Measurements from ENCODE around the gene BTBD2. TPM values are rescaled to one million over a fixed set of nuclear protein-coding genes. Genes with fewer than 3 reads are reported as not detected.

Gene BTBD2
- total RNA-seq, 1 donor from 2014 or later: 53.4 TPM

GRCh38 chr19:2062389-2062729, 46.8 kb upstream of the BTBD2 start:
- Histone ChIP-seq H3K4me1 (peaks cover 71% of the 10 kb centered on the region), H3K4me3 (peak overlapping the region; percentile 75), H3K27ac (replicated peaks) (peak overlapping the region; percentile 100), H3K9me3 (replicated peaks) (no peaks in the 10 kb centered on the region), H3K36me3 (no peaks in the 10 kb centered on the region), H3K27me3 (ENCODE audit: low read depth) (no peaks in the 10 kb centered on the region)
- DNase-seq: no peak
- TF ChIP-seq CTCF (IDR thresholded peaks at IDR 0.05; ENCODE audit: borderline replicate concordance): no peak
- intact Hi-C loops (cut with micrococcal nuclease): no loop called here

- peak; percentile 99 for DNase-seq
- no peaks in the 10 kb centered on the region for H3K27me3 ChIP-seq (ENCODE audit: low read depth)
- peaks cover 77% of the 10 kb centered on the region for H3K4me1 ChIP-seq
- H3K9me3 ChIP-seq (replicated peaks): no peaks in the 10 kb centered on the region
- H3K27ac ChIP-seq (replicated peaks): peak overlapping the region; percentile 100
- no peaks in the 10 kb centered on the region for H3K36me3 ChIP-seq
- intact Hi-C loops (cut with micrococcal nuclease): no loop called here
- peak overlapping the region; percentile 75 for H3K4me3 ChIP-seq
- TF ChIP-seq CTCF (IDR thresholded peaks at IDR 0.05; ENCODE audit: borderline replicate concordance): no peak
These were observed 46.2 kb upstream of the BTBD2 start for GRCh38 chr19:2061495-2062388.

- intact Hi-C loops (cut with micrococcal nuclease): no loop called here
- peak overlapping the region; percentile 100 for H3K27ac ChIP-seq (replicated peaks)
These were observed 45.5 kb upstream of the BTBD2 start for GRCh38 chr19:2060884-2061494.

GRCh38 chr19:2059422-2060201, 44.1 kb upstream of the BTBD2 start:
- Histone ChIP-seq H3K27me3 (ENCODE audit: low read depth) (no peaks in the 10 kb centered on the region), H3K27ac (replicated peaks) (peak overlapping the region; percentile 100), H3K4me1 (peaks cover 95% of the 10 kb centered on the region), H3K36me3 (no peaks in the 10 kb centered on the region), H3K9me3 (replicated peaks) (no peaks in the 10 kb centered on the region), H3K4me3 (peak overlapping the region; percentile 75)
- intact Hi-C loops (cut with micrococcal nuclease): no loop called here
- DNase-seq: no peak
- TF ChIP-seq CTCF (IDR thresholded peaks at IDR 0.05; ENCODE audit: borderline replicate concordance): no peak

More at GRCh38 chr19:2060884-2061494, 45.5 kb upstream of the BTBD2 start:
- peak; percentile 81 for DNase-seq
- no peaks in the 10 kb centered on the region for H3K9me3 ChIP-seq (replicated peaks)
- peak overlapping the region; percentile 75 for H3K4me3 ChIP-seq
- TF ChIP-seq CTCF (IDR thresholded peaks at IDR 0.05; ENCODE audit: borderline replicate concordance): no peak
- no peaks in the 10 kb centered on the region for H3K36me3 ChIP-seq
- peaks cover 83% of the 10 kb centered on the region for H3K4me1 ChIP-seq
- no peaks in the 10 kb centered on the region for H3K27me3 ChIP-seq (ENCODE audit: low read depth)

Data from left ventricle myocardium inferior (tissue), 1 donor.